ENCODE measurements around the gene CCDC141.

DNA sequence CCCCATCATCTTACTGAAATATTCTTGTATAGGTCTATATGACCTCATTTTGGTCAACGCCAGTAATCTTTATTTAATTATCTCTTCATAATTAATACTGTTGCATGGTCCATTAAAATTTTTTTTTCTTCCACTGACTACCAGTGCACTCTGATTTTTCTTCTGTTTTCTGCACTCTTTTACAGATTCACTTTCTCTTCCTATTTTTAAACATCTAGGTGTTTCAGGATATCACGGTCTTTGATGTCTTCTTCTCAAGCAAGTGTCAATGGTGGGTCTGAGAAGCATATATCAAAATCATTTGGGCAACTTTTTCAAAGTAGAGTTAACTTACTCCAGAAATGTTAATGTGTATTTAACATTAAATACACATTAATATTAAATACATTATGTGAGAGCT lies 51.4 kb downstream of the CCDC141 start:
- no peak for TF ChIP-seq POLR2A (IDR thresholded peaks at IDR 0.05)
- TF ChIP-seq, protein P1, sequence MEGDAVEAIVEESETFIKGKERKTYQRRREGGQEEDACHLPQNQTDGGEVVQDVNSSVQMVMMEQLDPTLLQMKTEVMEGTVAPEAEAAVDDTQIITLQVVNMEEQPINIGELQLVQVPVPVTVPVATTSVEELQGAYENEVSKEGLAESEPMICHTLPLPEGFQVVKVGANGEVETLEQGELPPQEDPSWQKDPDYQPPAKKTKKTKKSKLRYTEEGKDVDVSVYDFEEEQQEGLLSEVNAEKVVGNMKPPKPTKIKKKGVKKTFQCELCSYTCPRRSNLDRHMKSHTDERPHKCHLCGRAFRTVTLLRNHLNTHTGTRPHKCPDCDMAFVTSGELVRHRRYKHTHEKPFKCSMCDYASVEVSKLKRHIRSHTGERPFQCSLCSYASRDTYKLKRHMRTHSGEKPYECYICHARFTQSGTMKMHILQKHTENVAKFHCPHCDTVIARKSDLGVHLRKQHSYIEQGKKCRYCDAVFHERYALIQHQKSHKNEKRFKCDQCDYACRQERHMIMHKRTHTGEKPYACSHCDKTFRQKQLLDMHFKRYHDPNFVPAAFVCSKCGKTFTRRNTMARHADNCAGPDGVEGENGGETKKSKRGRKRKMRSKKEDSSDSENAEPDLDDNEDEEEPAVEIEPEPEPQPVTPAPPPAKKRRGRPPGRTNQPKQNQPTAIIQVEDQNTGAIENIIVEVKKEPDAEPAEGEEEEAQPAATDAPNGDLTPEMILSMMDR (IDR thresholded peaks at IDR 0.05) = no peak
- TF ChIP-seq EP300 (IDR thresholded peaks at IDR 0.05) = no peak
